Esophagus squamous epithelium (tissue), 4 donors: ENCODE measurements around the gene TMCO5A.

Experiments
- POLR2A ChIP-seq, 4 donors: fragments of 450-650 bp; IDR thresholded peaks; one replicate each; pipeline ENCODE4 v1.6.1; 2017; ENCODE audit warnings: antibody characterized with exemption in 4 of 4, mild to moderate bottlenecking in 4 of 4, moderate library complexity in 3 of 4
- TF ChIP-seq, protein P1 (sequence below), 6 experiments: fragments of 450-650 bp in 4 of 6; fragments of 200-600 bp in 2 of 6; sonication (generic) in 2 of 6; IDR thresholded peaks; one replicate each; pipeline ENCODE4 v1.5.1; 2016 to 2019; ENCODE audit warnings: antibody characterized with exemption in 6 of 6, mild to moderate bottlenecking in 4 of 6, moderate library complexity in 4 of 6

DNA sequence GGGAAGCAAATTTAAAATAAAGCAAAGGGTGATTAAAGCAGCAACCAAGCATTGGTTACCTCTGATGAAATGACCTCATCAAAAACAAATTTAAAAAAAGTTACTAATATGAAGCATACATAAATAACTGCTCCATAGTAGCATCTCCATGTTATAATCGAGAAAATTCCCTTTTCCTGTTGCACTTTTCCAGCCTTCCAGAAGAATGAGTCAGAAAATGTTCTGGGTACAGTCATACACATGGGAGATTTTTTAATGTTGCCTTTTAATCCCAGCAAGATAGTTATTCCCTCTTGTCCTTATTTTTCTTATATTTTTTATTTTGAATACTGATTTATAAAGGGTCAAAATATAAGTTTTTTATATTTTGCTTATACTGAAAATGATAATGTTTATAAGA is 2.6 kb upstream of the TMCO5A start:
- TF ChIP-seq, protein P1, sequence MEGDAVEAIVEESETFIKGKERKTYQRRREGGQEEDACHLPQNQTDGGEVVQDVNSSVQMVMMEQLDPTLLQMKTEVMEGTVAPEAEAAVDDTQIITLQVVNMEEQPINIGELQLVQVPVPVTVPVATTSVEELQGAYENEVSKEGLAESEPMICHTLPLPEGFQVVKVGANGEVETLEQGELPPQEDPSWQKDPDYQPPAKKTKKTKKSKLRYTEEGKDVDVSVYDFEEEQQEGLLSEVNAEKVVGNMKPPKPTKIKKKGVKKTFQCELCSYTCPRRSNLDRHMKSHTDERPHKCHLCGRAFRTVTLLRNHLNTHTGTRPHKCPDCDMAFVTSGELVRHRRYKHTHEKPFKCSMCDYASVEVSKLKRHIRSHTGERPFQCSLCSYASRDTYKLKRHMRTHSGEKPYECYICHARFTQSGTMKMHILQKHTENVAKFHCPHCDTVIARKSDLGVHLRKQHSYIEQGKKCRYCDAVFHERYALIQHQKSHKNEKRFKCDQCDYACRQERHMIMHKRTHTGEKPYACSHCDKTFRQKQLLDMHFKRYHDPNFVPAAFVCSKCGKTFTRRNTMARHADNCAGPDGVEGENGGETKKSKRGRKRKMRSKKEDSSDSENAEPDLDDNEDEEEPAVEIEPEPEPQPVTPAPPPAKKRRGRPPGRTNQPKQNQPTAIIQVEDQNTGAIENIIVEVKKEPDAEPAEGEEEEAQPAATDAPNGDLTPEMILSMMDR (IDR thresholded peaks at IDR 0.05): no peak
- no peak for TF ChIP-seq POLR2A (IDR thresholded peaks at IDR 0.05)
